ENCODE data around the gene CDC42SE2.
A peak's percentile ranks its signal among the peaks of the same experiment; 100 is the strongest.
"Not testable (repeated sequence)": the region's sequence is repeated elsewhere in the genome, so short reads cannot be mapped to it uniquely, and the experiment has no call there.

The CDC42SE2 gene

GRCh38 chr5:131250751-131251475 lies 12.9 kb upstream of the CDC42SE2 start:
- DNase-seq (ENCODE audit: low read depth in 2 of 2) = no peak

DNA sequence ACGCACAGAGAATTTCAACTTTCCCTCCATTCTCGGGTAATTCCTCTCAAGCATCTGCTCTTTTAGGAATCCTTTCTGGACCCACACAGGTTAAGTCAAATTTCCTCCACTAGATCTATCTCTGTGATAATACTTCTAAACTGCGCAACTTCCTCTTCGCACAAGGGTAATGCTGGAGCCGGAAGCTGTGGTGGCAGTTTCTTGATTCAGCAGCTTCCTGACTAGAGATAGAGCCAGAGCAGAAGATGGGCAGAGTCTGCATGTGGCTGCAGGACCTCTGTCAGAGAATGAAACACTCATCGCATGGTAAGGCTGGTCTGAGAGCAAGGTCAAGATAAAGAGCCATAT lies 11.1 kb upstream of the CDC42SE2 start:
- DNase-seq (ENCODE audit: low read depth in 2 of 2) = peak; percentile 60 to 69

GRCh38 chr5:131254025-131254424 lies 9.8 kb upstream of the CDC42SE2 start:
- not testable (repeated sequence) for DNase-seq (ENCODE audit: low read depth in 2 of 2)

DNA sequence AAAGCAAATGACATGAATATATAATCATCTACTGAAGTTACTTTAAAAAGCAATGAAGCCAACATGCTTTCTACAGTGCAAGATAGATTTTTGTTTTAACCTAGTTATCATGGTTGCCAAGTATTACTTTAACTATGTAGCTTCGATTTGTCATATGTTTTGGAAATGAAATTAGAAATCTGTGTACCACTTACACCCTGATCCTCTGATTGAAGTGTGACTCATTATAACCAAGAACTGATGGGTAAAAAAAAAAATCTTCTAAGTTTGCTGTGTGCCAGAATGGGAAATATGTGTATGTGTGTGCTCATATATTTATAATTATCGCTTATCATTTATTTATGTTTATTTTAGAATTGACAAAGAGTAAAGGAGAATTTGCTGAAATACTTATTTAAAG lies 9.1 kb upstream of the CDC42SE2 start:
- DNase-seq (ENCODE audit: low read depth in 2 of 2) = no peak

GRCh38 chr5:131256507-131256823 lies 7.4 kb upstream of the CDC42SE2 start:
- no peak for DNase-seq (ENCODE audit: low read depth in 2 of 2)

DNA sequence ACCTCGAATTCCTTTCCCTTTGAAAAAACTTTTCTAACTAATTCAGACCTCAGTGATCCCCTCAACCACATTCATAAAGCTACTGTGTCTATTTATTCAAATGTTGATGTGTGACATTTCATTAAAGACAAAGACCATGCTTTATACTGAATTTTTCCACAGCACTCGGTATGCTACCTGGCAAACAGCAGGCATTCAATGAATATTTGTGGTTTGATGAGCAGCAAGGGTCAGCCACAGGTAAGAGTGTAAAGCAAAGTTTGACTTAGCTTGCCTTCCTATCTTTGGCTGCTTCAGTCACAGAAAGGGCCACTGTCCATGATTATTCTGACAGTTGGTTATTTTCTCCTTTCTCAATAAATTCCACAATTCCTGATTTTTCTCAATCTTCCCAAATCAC lies 5.1 kb upstream of the CDC42SE2 start:
- DNase-seq (ENCODE audit: low read depth in 2 of 2) = no peak

DNA sequence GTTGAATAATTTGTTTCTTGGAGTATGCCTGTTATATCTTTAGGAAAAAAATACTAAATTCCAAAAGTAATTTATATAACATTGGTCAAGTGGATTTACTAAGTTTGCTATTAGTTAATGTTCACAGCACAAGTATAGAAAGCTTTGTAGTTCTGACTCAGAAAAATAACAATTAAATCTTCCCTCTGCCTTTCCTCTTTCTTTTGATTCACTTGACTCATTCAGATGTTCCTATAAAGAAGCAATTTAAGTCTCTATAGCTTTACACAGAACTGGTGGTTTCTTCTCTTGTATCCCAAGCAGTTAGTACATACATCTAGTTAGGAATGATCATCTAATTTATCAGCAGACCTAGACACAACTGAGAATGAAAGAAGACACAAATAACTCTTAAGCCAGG lies 4.5 kb upstream of the CDC42SE2 start:
- no peak for DNase-seq (ENCODE audit: low read depth in 2 of 2)

DNA sequence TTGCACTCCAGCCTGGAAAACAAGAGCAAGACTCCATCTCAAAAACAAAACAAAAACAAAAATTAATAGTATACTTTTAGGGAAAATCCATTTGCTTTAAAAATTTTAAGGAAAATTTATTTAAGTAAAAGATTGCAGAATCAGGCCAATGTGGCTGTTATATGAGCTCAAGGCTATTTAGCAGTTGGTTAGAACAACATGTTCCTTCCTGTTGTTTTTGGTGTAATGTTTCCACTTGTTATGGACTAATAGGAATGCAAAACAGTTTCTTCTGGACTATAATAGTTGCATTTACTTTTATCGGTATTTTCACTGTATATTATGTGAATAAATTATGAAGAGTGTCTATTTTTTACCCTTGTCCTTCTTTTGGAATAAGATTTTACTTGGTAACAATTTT lies 3.0 kb upstream of the CDC42SE2 start:
- no peak for DNase-seq (ENCODE audit: low read depth in 2 of 2)

GRCh38 chr5:131261483-131261882 lies 2.4 kb upstream of the CDC42SE2 start:
- DNase-seq (ENCODE audit: low read depth in 2 of 2) = no peak

- DNase-seq (ENCODE audit: low read depth in 2 of 2) = no peak
These were observed 806 bp upstream of the CDC42SE2 start for GRCh38 chr5:131262953-131263541.

DNA sequence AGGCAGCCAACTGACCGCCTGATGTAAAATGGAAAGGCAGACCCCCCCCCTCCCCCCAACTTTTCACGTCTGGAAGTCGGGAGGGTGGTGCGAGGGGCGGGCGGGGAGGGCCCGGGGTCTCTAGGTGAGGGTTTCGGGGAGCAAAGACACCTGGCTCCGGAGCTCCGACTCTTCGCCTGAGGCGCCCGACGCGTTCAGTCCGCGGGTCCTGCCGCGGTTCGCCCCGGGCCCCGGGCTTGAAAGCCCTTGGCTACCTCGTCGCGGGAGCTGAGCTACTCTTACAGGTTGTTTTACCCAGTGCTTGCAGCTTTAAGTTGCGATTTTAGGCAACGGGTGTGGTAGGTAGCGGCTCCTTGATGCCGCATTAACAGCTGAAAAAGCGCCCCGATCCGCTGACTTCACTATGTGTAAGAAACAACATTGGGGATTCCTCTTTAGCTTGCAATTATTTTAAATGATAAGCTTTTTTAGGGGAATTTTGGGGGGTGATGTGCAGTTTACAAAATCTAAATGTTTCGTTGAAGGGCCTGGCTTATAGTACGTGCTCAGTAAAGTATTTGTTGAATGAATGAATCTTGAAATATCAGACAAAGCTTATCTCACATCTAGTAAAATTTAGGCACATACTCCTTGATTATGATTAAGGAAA lies 722 bp downstream of the CDC42SE2 start:
- DNase-seq (ENCODE audit: low read depth in 2 of 2) = peak in 1 of 2 donors; percentile 27

DNA sequence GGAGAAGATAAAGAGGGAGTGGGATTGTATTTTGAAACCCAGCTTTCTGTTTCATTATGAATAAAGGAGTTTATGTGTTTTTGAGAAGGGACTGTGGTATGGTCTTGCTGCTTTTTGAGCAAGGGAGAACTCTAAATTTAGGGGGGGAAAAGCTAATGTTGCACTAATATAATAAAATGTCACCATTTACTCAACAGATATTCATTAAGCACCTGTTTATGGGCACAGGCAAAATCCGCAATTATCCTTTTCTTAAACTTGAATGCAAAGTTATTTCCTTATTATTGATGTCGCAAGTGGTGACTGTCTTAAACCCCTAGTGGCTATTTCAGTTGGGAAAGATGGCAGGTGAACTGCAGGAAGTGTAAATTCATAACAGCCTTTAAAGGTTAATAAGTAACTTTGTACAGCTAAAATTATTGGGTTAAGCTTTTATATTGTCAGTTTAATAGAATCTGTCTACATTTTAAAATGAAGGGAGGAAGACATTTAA lies 1.5 kb downstream of the CDC42SE2 start:
- DNase-seq (ENCODE audit: low read depth in 2 of 2) = no peak

GRCh38 chr5:131266370-131267060 lies 2.7 kb downstream of the CDC42SE2 start:
- peak in 1 of 2 donors; percentile 36 for DNase-seq (ENCODE audit: low read depth in 2 of 2)

DNA sequence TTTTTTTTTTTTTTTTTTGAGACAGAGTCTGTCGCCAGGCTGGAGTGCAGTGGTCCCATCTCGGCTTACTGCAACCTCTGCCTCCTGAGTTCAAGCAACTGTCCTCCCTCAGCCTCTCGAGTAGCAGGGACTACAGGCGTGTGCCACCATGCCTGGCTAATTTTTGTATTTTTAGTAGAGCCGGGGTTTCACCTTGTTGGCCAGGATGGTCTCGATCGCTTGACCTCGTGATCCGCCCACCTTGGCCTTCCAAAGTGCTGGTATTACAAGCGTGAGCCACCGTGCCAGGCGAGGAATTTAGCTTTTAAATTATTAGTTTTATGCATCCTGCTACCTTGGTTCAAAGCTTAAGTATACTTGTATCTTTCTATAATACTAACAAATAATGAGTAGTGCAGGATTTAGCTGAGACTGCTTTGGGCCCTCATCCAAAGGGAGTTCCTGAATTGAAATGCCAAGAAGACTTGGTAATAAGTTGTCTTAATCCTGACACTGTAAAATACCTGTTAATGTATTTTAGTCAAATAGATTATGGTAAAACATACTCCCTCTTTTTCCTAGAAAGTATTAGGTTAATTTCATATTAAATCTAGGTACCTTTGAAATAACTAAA lies 5.0 kb downstream of the CDC42SE2 start:
- DNase-seq (ENCODE audit: low read depth in 2 of 2) = no peak

- DNase-seq (ENCODE audit: low read depth in 2 of 2) = no peak
These were observed 7.0 kb downstream of the CDC42SE2 start for GRCh38 chr5:131270809-131271208.

DNA sequence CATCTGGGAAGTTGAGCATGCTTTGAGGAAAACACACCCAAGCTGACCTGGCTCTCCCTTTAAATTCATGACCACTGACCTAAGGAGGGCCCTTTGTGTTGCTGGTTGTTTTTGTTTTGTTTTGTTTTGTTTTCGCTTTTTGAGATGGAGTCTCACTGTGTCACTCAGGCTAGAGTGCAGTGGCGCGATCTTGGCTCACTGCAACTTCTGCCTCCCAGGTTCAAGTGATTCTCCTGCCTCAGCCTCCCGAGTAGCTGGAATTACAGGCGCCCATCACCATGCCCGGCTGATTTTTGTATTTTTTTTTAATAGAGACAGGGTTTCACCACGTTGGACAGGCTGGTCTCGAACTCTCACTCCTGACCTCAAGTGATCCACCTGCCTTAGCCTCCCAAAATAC lies 8.0 kb downstream of the CDC42SE2 start:
- DNase-seq (ENCODE audit: low read depth in 2 of 2) = not testable (repeated sequence)

DNA sequence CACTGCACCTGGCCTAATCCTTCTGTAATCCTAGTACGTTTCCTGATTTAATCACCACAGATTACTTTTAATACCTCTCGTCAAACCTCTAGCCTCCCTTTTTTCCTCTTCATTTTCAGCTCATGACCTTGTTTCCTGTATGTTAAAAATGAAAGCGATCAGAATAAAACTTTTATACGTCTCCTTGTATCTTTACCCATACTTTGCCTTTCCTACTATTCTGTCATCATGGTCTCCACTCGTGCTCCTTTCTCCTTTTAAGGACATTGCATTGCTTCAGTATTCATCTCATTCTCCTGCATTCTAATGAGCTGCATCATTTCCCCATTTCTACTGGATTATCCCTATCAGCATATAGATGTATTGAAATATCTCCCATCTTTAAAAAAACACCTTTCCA lies 8.5 kb downstream of the CDC42SE2 start:
- no peak for DNase-seq (ENCODE audit: low read depth in 2 of 2)

DNA sequence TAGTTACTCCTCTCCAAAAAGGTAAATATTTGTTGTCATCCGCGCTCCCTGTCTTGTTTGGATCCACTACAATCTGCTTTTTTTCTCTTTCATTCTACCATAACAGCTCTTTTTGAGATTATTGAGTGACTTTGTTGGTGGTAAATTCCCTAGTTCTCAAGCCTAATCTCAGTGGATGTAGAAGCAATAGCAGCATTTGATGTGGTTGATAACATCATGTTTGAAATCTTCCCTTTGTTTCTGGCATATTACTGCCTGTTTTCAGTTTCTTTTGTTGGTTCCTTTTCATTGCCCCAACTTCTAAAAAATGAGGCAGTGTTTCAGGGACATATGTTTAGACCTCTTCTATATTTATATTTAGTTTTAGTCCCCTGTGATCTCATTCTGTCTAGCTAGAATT lies 8.9 kb downstream of the CDC42SE2 start:
- no peak for DNase-seq (ENCODE audit: low read depth in 2 of 2)

GRCh38 chr5:131274326-131275063 lies 10.6 kb downstream of the CDC42SE2 start:
- DNase-seq (ENCODE audit: low read depth in 2 of 2) = no peak

GRCh38 chr5:131276072-131276471 lies 12.2 kb downstream of the CDC42SE2 start:
- DNase-seq (ENCODE audit: low read depth in 2 of 2) = no peak

DNA sequence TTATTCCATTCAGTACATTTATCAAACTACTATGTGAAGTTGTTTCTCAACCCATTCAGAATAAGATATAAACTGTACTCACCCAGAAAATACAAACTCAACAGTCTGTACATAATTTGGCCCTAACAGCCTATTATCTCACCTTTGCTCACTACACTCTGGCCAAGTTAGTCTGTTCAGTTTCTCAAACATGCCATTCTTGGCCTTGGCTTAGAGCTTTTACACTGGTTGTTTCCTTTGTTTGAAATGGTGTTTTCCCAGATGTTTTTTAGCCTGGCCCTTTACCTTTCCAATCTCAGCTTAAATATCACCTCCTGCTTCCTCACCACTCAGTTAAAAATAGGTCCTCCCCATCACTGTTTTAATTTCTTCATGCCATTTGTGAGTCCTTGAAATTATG lies 13.6 kb downstream of the CDC42SE2 start:
- DNase-seq (ENCODE audit: low read depth in 2 of 2) = no peak
